Measurements from ENCODE around the gene GNL1. TPM values are rescaled to one million over a fixed set of nuclear protein-coding genes. Genes with fewer than 3 reads are reported as not detected.

Gene GNL1
- total and polyA plus RNA-seq, 10 of the 15 experiments (the other 5 are each of a cell fraction or from before 2014, with no cell fraction given), result 0.18 to 64.5 (median 45.5) TPM

DNA sequence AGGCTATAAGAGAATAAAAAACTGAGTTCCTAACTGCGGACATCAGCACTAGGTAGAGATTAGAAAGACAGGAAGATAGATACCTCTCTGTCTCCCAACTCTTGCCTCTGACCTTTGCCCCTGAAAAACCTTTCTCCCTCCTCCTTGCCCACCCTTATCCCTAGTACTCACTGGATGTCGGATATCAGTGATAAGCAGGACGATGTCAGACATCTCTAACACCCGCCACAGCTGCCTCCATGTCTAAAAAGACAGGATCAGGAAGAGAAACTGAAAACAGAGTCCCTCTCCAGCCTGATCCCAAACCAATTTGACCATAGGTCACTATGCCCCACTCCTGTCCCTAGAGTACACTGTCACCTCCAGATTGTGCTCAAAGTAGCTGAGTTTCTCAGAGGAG, 1.9 kb downstream of the GNL1 start (continued):
- TF ChIP-seq TBL1XR1 (IDR thresholded peaks at IDR 0.05; ENCODE audit: low read depth, low read length) (no peak), SPI1 (IDR thresholded peaks at IDR 0.05; ENCODE audit: borderline replicate concordance, insufficient read depth, low read depth, low read length) (no peak)

DNA sequence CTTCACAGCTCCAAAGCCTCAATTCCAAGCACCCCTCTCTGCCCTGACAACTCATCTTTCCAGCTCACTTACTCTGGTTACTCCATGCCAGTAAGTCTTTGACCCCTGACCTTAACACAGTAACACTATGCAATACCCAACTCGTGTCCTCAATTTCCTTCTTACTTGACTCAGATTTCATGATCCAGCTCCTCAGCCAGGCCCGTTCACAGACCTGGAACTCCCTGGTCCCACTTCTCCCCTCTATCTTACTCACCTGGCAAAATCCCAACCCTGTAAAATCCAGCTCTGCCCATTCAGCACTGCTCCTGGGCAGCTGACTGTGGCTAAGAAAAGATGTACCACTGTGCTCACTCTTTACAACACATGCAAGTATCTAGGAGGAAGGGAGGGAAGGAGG, 7.9 kb downstream of the GNL1 start:
- DNase-seq (ENCODE audit: low read depth, low spot score), result no peak
- H3K79me2 ChIP-seq (ENCODE audit: control insufficient read depth, insufficient read depth, low read length), result no peaks in the 10 kb centered on the region

GRCh38 chr6:30547454-30547853, 8.8 kb downstream of the GNL1 start:
- in situ Hi-C loops (cut with MboI), result no loop called here
- ChIA-PET RAD21 (ENCODE audit: unreplicated experiment) (interaction anchor here (1.1 to 8.4 kb wide), 2 partner anchors 65 to 82 kb away, joined by 3 to 159 read pairs; no protein-coding TSS in a partner anchor), POLR2A (no interaction called here), CTCF (interaction anchor here (0.6 to 15.6 kb wide), 6 partner anchors 18 to 184 kb away, joined by 3 to 480 read pairs (median 4); no protein-coding TSS in a partner anchor), SMC1A (ENCODE audit: uncharacterized antibody, unreplicated experiment) (no interaction called here)
- Histone ChIP-seq H4K20me1 (ENCODE audit: control insufficient read depth, insufficient read depth) (no peaks in the 10 kb centered on the region), H3K9me3 (replicated peaks; ENCODE audit: control insufficient read depth, insufficient read depth, low read length) (no peaks in the 10 kb centered on the region), H3K4me1 (ENCODE audit: control insufficient read depth, insufficient read depth, low read length) (no peaks in the 10 kb centered on the region), H3K4me2 (ENCODE audit: control insufficient read depth, insufficient read depth) (no peak overlapping the region), H3K27ac (ENCODE audit: control insufficient read depth, insufficient read depth) (no peak overlapping the region), H2AFZ (ENCODE audit: control insufficient read depth, low read depth, low read length) (no peak overlapping the region), H3K9ac (ENCODE audit: control insufficient read depth, insufficient read depth, low read length) (no peak overlapping the region), H3K79me2 (ENCODE audit: control insufficient read depth, insufficient read depth, low read length) (no peaks in the 10 kb centered on the region), H3K4me3 (no peak overlapping the region), H3K27me3 (replicated peaks in 1 of 2; ENCODE audit: control insufficient read depth in 2 of 2, insufficient read depth in 2 of 2, low read length in 1 of 2) (no peaks in the 10 kb centered on the region), H3K36me3 (ENCODE audit: control insufficient read depth in 2 of 2, insufficient read depth in 2 of 2, low read length in 1 of 2) (peaks cover 7 to 11% of the 10 kb centered on the region in 2 experiments)
- FAIRE-seq (no peak), ATAC-seq (no peak), DNase-seq (ENCODE audit: low read depth, low spot score) (no peak)
- TF ChIP-seq PRDM15 (CRISPR knock-in tag; IDR thresholded peaks at IDR 0.05) (no peak), EP300 (IDR thresholded peaks at IDR 0.05; ENCODE audit: borderline replicate concordance in 1 of 2, control insufficient read depth in 1 of 2, low read depth in 2 of 2, low read length in 2 of 2) (no peak), SUZ12 (IDR thresholded peaks at IDR 0.05; ENCODE audit: unreplicated experiment) (no peak), TBL1XR1 (IDR thresholded peaks at IDR 0.05; ENCODE audit: low read depth, low read length) (no peak), WRNIP1 (IDR thresholded peaks at IDR 0.05; ENCODE audit: borderline replicate concordance, low read depth, low read length) (no peak), RUNX3 (IDR thresholded peaks at IDR 0.05; ENCODE audit: low read length) (no peak)
- 72% methylated on average over 6 of the region's 6 CpGs for WGBS (ENCODE audit: insufficient coverage, insufficient replicate concordance, low lambda C conversion rate, missing lambda C conversion rate)
- BruUV-seq (replicated peaks), result no TSS peak
- intact Hi-C loops (cut with micrococcal nuclease; ENCODE audit: unreplicated experiment), result no loop called here

More for the DNA sequence above, 7.9 kb downstream of the GNL1 start:
- Histone ChIP-seq H3K9ac (ENCODE audit: control insufficient read depth, insufficient read depth, low read length) (no peak overlapping the region), H3K36me3 (ENCODE audit: control insufficient read depth in 2 of 2, insufficient read depth in 2 of 2, low read length in 1 of 2) (peaks cover 7 to 18% of the 10 kb centered on the region in 2 experiments), H3K4me3 (no peak overlapping the region), H3K4me2 (ENCODE audit: control insufficient read depth, insufficient read depth) (no peak overlapping the region), H4K20me1 (ENCODE audit: control insufficient read depth, insufficient read depth) (no peaks in the 10 kb centered on the region), H3K4me1 (ENCODE audit: control insufficient read depth, insufficient read depth, low read length) (no peaks in the 10 kb centered on the region), H2AFZ (ENCODE audit: control insufficient read depth, low read depth, low read length) (no peak overlapping the region), H3K27ac (ENCODE audit: control insufficient read depth, insufficient read depth) (no peak overlapping the region), H3K9me3 (replicated peaks; ENCODE audit: control insufficient read depth, insufficient read depth, low read length) (no peaks in the 10 kb centered on the region), H3K27me3 (replicated peaks in 1 of 2; ENCODE audit: control insufficient read depth in 2 of 2, insufficient read depth in 2 of 2, low read length in 1 of 2) (no peaks in the 10 kb centered on the region)
- intact Hi-C loops (cut with micrococcal nuclease; ENCODE audit: unreplicated experiment) (no loop called here), in situ Hi-C loops (cut with MboI) (no loop called here)
- WGBS (ENCODE audit: insufficient coverage, insufficient replicate concordance, low lambda C conversion rate, missing lambda C conversion rate), result 20% methylated on average over 2 of the region's 2 CpGs
- TF ChIP-seq HDAC2 (IDR thresholded peaks at IDR 0.05) (no peak), POLR2AphosphoS5 (IDR thresholded peaks at IDR 0.05; ENCODE audit: low read length) (0 out of 2 replicates have a peak, but pooled peaks have one; percentile 22)
- no TSS peak for BruUV-seq (replicated peaks)
- FAIRE-seq (no peak), ATAC-seq (no peak)
- ChIA-PET CTCF (interaction anchor here (0.9 to 15.6 kb wide), 7 partner anchors 16 to 183 kb away, joined by 3 to 480 read pairs (median 4); no protein-coding TSS in a partner anchor), SMC1A (ENCODE audit: uncharacterized antibody, unreplicated experiment) (no interaction called here), POLR2A (interaction anchor here (0.6 kb wide), 1 partner anchor 336 kb away, joined by 3 read pairs; no protein-coding TSS in a partner anchor), RAD21 (ENCODE audit: unreplicated experiment) (interaction anchor here (0.8 to 8.4 kb wide), 2 partner anchors 49 to 66 kb away, joined by 4 to 159 read pairs; no protein-coding TSS in a partner anchor)

Measured in GM12878 (cell line).